IMR-90 (cell line): ENCODE results near the gene MYOM1. TPM values are rescaled to one million over a fixed set of nuclear protein-coding genes. Genes with fewer than 3 reads are reported as not detected.

Source experiments
- ATAC-seq: fragments of 200-7000 bp; cut with Tn5 transposase; 2 replicates; pipeline ENCODE4 v1.9.1; 2020; ENCODE audit warnings: low read depth, mild to moderate bottlenecking, moderate library complexity
- BruUV-seq: library from RNA; stranded (reverse); fragments of 400-500 nt; replicated peaks from 2 replicates; lab custom pipeline; 2021; lab: Mats Ljungman, UMichigan
- CTCF ChIA-PET: fragments of 300-600 bp; formaldehyde crosslinking; extraction: SDS; loops from one replicate; lab custom pipeline; 2021; ENCODE audit warnings: antibody characterized with exemption; lab: Yijun Ruan, JAX
- POLR2A ChIA-PET: fragments of 300-600 bp; sonication (Branson Sonifier 250); formaldehyde crosslinking; loops from one replicate; lab custom pipeline; 2022; ENCODE audit warnings: antibody characterized with exemption; ENCODE audit not compliant: unreplicated experiment; lab: Charles Lee
- DNase-seq: peaks from one replicate; pipeline ENCODE4 v3.0.0; 2013
- H2AFZ ChIP-seq: replicated peaks from 2 replicates; pipeline ENCODE3; 2013; ENCODE audit warnings: low read length, mild to moderate bottlenecking; ENCODE audit not compliant: poor library complexity
- H2AK5ac ChIP-seq: 2 replicates; pipeline ENCODE4 v1.6.1; 2013; ENCODE audit warnings: low read depth, low read length, inconsistent platforms
- H2AK9ac ChIP-seq: replicated peaks from 2 replicates; pipeline ENCODE3; 2013; ENCODE audit warnings: mild to moderate bottlenecking, low read depth, low read length, moderate library complexity; ENCODE audit not compliant: poor library complexity
- H2BK120ac ChIP-seq: 2 replicates; pipeline ENCODE4 v1.6.1; 2013; ENCODE audit warnings: low read depth, low read length, inconsistent platforms
- H2BK15ac ChIP-seq: 3 replicates; pipeline ENCODE4 v1.6.1; 2013; ENCODE audit warnings: low read depth, low read length, inconsistent platforms
- H2BK20ac ChIP-seq: 2 replicates; pipeline ENCODE4 v1.6.1; 2013; ENCODE audit warnings: low read depth, mild to moderate bottlenecking, inconsistent platforms, low read length, moderate library complexity
- H2BK5ac ChIP-seq: 2 replicates; pipeline ENCODE4 v1.6.1; 2013; ENCODE audit warnings: mild to moderate bottlenecking, low read depth, low read length, inconsistent platforms; ENCODE audit not compliant: poor library complexity, severe bottlenecking
- H3K14ac ChIP-seq: replicated peaks from 2 replicates; pipeline ENCODE4 v1.6.1; 2013; ENCODE audit warnings: low read depth, low read length, inconsistent platforms
- H3K18ac ChIP-seq: 2 replicates; pipeline ENCODE4 v1.6.1; 2013; ENCODE audit warnings: low read depth, low read length, control low read depth
- H3K23ac ChIP-seq: 2 replicates; pipeline ENCODE4 v1.6.1; 2013; ENCODE audit warnings: low read depth, low read length, inconsistent platforms
- H3K27ac ChIP-seq: 2 replicates; pipeline ENCODE4 v1.5.1; 2013; ENCODE audit warnings: mild to moderate bottlenecking, control low read depth, low read length; ENCODE audit not compliant: insufficient read depth
- H3K27me3 ChIP-seq: 2 replicates; pipeline ENCODE4 v1.6.1; 2013; ENCODE audit warnings: low read length; ENCODE audit not compliant: control insufficient read depth, insufficient read depth
- H3K36me3 ChIP-seq: 2 replicates; pipeline ENCODE4 v1.6.1; 2013; ENCODE audit warnings: low read length, mixed read lengths; ENCODE audit not compliant: control insufficient read depth, insufficient read depth
- H3K4ac ChIP-seq: 2 replicates; pipeline ENCODE4 v1.6.1; 2013; ENCODE audit warnings: low read depth, low read length, inconsistent platforms
- H3K4me1 ChIP-seq: 2 replicates; pipeline ENCODE4 v1.6.1; 2013; ENCODE audit warnings: low read length, mixed read lengths; ENCODE audit not compliant: control insufficient read depth, insufficient read depth
- H3K4me2 ChIP-seq: 2 replicates; pipeline ENCODE4 v1.6.1; 2013; ENCODE audit warnings: low read depth, mild to moderate bottlenecking, control low read depth, low read length, moderate library complexity
- H3K4me3 ChIP-seq: 2 replicates; pipeline ENCODE4 v1.5.1; 2013; ENCODE audit warnings: low read depth, mild to moderate bottlenecking, control low read depth, low read length, moderate library complexity; ENCODE audit not compliant: insufficient read depth
- H3K56ac ChIP-seq: 2 replicates; pipeline ENCODE4 v1.6.1; 2013; ENCODE audit warnings: low read length, inconsistent platforms; ENCODE audit not compliant: insufficient read depth; ENCODE audit errors: extremely low read depth
- H3K79me1 ChIP-seq, 2 experiments: 2 replicates each; pipeline ENCODE4 v1.6.1; 2013; ENCODE audit warnings: low read length in 2 of 2, inconsistent platforms in 1 of 2, low read depth in 1 of 2
- H3K9ac ChIP-seq: 2 replicates; pipeline ENCODE4 v1.6.1; 2013; ENCODE audit warnings: low read depth, low read length, control low read depth
- H3K9me1 ChIP-seq: 2 replicates; pipeline ENCODE4 v1.6.1; 2013; ENCODE audit warnings: low read length, inconsistent platforms; ENCODE audit not compliant: insufficient read depth
- H3K9me3 ChIP-seq: 2 replicates; pipeline ENCODE4 v1.6.1; 2013; ENCODE audit warnings: low read length; ENCODE audit not compliant: control insufficient read depth, insufficient read depth
- H4K20me1 ChIP-seq: 2 replicates; pipeline ENCODE4 v1.6.1; 2013; ENCODE audit warnings: low read length, inconsistent platforms; ENCODE audit not compliant: insufficient read depth
- H4K5ac ChIP-seq: 2 replicates; pipeline ENCODE4 v1.6.1; 2013; ENCODE audit warnings: mild to moderate bottlenecking, low read depth, low read length, control low read depth
- H4K8ac ChIP-seq, 2 experiments: 2 replicates each; pipeline ENCODE4 v1.6.1; 2013; ENCODE audit warnings: low read depth in 2 of 2, low read length in 2 of 2, control low read depth in 1 of 2, inconsistent platforms in 1 of 2
- H4K91ac ChIP-seq: 2 replicates; pipeline ENCODE4 v1.6.1; 2013; ENCODE audit warnings: low read depth, low read length, inconsistent platforms; ENCODE audit not compliant: insufficient read depth
- MAFK ChIP-seq: IDR thresholded peaks from 2 replicates; pipeline ENCODE4 v1.6.1; 2012; ENCODE audit warnings: low read depth, low read length, improper control_type of control experiment
- WGBS, 2 experiments: methylation state at CpG; one replicate each; pipeline versions ENCODE4 v1.1.5 to v1.1.7; 2013; ENCODE audit warnings: missing lambda C conversion rate in 2 of 2; ENCODE audit not compliant: insufficient read length in 1 of 2; ENCODE audit errors: extremely low coverage in 2 of 2; 5-methylcytosine and 5-hydroxymethylcytosine counted together
- dilution Hi-C: fragments of 300-500 bp; cut with HindIII; formaldehyde crosslinking; loops from one replicate; pipeline ENCODE4 v1.14.3; 2018; ENCODE audit warnings: low sequenced_read_pairs; ENCODE audit not compliant: unreplicated experiment
- in situ Hi-C: fragments of 300-500 bp; cut with MboI; formaldehyde crosslinking; loops from 3 replicates; pipeline ENCODE4 v1.14.3; 2019; ENCODE audit warnings: low sequenced_read_pairs, inconsistent platforms, mixed read lengths
- intact Hi-C: fragments of 100-400 bp; cut with micrococcal nuclease; formaldehyde crosslinking; loops from 2 replicates; pipeline ENCODE4 v1.10.0; 2022
- polyA plus RNA-seq, 3 experiments: library from polyadenylated mRNA; depleted of rRNA; stranded (reverse); fragments of >200 nt; gene quantifications; 2 replicates each; pipeline ENCODE4 v1.2.3, GENCODE V29; 2012; ENCODE audit warnings: low replicate concordance in 1 of 3
- total RNA-seq: library from RNA; depleted of rRNA; stranded (reverse); fragments of >200 nt; gene quantifications from 2 replicates; pipeline ENCODE4 v1.2.3, GENCODE V29; 2012

MYOM1 gene
- total and polyA plus RNA-seq, 2 of the 4 experiments (the other 2 are of a cell fraction) = under 0.01 to 0.10 TPM

DNA sequence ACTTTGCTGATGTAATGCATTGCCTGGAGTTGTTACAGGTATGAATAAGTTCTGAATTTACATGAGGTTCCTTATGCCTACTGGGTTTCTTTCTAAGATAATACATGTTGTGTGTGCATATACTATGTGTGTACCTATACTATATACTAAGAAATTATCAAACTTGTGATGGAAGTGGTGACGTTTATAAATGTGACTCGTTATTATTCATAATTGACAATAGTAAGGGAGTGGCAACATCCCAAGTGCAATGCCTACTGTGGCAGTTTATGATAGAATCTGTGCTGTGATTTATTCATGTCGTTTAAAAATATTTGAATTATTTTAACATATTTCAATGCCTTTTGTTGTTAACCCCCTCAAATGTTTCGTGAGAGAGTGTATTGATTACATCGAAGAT is 29.9 kb downstream of the MYOM1 start:
- Histone ChIP-seq H2BK5ac (no peak overlapping the region), H2AK5ac (no peak overlapping the region), H3K36me3 (no peaks in the 10 kb centered on the region), H2BK15ac (no peak overlapping the region), H3K14ac (no peak overlapping the region), H3K4me1 (no peaks in the 10 kb centered on the region), H2AK9ac (no peak overlapping the region), H4K5ac (no peak overlapping the region), H4K91ac (no peak overlapping the region), H2AFZ (no peak overlapping the region), H3K9me1 (no peaks in the 10 kb centered on the region), H3K4ac (no peak overlapping the region), H3K4me3 (no peak overlapping the region), H2BK120ac (no peak overlapping the region), H3K9ac (no peak overlapping the region), H3K4me2 (no peak overlapping the region), H3K18ac (no peak overlapping the region), H4K20me1 (no peaks in the 10 kb centered on the region), H3K27me3 (peaks cover 8% of the 10 kb centered on the region), H3K27ac (no peak overlapping the region), H3K9me3 (no peaks in the 10 kb centered on the region), H2BK20ac (no peak overlapping the region), H3K79me1 (no peaks in the 10 kb centered on the region), H3K23ac (no peak overlapping the region), H4K8ac (no peak overlapping the region), H3K56ac (no peak overlapping the region)
- no peak for TF ChIP-seq MAFK
- intact Hi-C loops = no loop called here
- dilution Hi-C loops = no loop called here
- no TSS peak for BruUV-seq
- in situ Hi-C loops = no loop called here
- no CpG with 5 or more reads among the region's 5 CpGs for WGBS, 2 experiments
- ChIA-PET CTCF (no interaction called here), POLR2A (no interaction called here)
- ATAC-seq (no peak), DNase-seq (no peak)
